Lower leg skin (tissue), 4 donors: Measurements from ENCODE around the gene MAD1L1. TPM values are rescaled to one million over a fixed set of nuclear protein-coding genes. Genes with fewer than 3 reads are reported as not detected.

Experiments used
- DNase-seq, 2 donors: peaks; one replicate each; pipeline ENCODE4 v3.0.0-alpha.2; 2019; ENCODE audit warnings: low spot score in 2 of 2
- H3K4me3 ChIP-seq: fragments of 200-600 bp; sonication (generic); 2 replicates; pipeline ENCODE4 v1.5.1; 2017; ENCODE audit warnings: mild to moderate bottlenecking, low read depth; ENCODE audit not compliant: poor library complexity, severe bottlenecking
- POLR2A ChIP-seq, 2 donors: fragments of 450-650 bp; IDR thresholded peaks; one replicate each; pipeline ENCODE4 v1.6.1; 2016 to 2017; ENCODE audit warnings: antibody characterized with exemption in 2 of 2, mild to moderate bottlenecking in 1 of 2, moderate library complexity in 1 of 2
- WGBS, 2 donors: methylation state at CpG; one replicate each; pipeline ENCODE4 v1.1.5; 2018; 5-methylcytosine and 5-hydroxymethylcytosine counted together
- intact Hi-C: fragments of 100-400 bp; cut with DNase I; formaldehyde crosslinking; loops from one replicate; pipeline ENCODE4 v1.15.0; 2023; ENCODE audit warnings: low total_unique reads
- microRNA-seq, 2 donors: library from miRNA; unstranded; fragments of <30 nt; microRNA quantifications; one replicate each; pipeline ENCODE4, GENCODE V29; 2016; ENCODE audit warnings: borderline replicate concordance in 2 of 2, borderline number of aligned reads in 1 of 2
- total RNA-seq, 4 donors: library from RNA; depleted of rRNA; stranded (reverse); fragments of >200 nt; gene quantifications; one replicate each; pipeline ENCODE4 v1.1.0, GENCODE V29; 2016
- TF ChIP-seq, protein P1 (sequence below), 3 donors: fragments of 450-650 bp; IDR thresholded peaks; one replicate each; pipeline ENCODE4 v1.5.1; 2016; ENCODE audit warnings: antibody characterized with exemption in 3 of 3, mild to moderate bottlenecking in 3 of 3, moderate library complexity in 2 of 3

The MAD1L1 gene
- total RNA-seq, 4 donors from 2014 or later, result 37.7 to 77.8 (median 59.4) TPM

DNA sequence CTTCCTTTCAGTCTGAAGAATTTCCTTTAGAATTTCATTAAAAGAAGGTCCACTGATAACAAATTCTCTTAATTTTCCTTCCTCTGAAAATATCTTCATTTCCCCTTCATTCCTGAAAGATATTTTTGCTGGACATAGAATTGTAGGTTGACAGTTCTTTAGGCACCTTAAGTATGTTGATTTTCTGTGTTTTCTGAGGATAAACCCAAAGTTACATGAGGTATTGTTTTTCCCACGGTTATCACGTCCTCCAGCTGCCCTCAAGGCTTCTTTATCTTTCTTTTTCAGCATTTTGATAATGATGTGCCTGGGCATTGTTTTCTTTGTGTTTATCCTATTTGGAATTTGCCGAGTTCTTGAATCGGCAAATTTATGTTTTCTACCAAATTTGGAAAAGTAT is 457.4 kb downstream of the MAD1L1 start:
- no peak overlapping the region for H3K4me3 ChIP-seq
- intact Hi-C loops, result no loop called here
- WGBS, 2 donors, result 72 to 78% methylated on average over 4 of the region's 4 CpGs
- DNase-seq, result no peak
- TF ChIP-seq, protein P1, sequence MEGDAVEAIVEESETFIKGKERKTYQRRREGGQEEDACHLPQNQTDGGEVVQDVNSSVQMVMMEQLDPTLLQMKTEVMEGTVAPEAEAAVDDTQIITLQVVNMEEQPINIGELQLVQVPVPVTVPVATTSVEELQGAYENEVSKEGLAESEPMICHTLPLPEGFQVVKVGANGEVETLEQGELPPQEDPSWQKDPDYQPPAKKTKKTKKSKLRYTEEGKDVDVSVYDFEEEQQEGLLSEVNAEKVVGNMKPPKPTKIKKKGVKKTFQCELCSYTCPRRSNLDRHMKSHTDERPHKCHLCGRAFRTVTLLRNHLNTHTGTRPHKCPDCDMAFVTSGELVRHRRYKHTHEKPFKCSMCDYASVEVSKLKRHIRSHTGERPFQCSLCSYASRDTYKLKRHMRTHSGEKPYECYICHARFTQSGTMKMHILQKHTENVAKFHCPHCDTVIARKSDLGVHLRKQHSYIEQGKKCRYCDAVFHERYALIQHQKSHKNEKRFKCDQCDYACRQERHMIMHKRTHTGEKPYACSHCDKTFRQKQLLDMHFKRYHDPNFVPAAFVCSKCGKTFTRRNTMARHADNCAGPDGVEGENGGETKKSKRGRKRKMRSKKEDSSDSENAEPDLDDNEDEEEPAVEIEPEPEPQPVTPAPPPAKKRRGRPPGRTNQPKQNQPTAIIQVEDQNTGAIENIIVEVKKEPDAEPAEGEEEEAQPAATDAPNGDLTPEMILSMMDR (IDR thresholded peaks at IDR 0.05), result no peak
- TF ChIP-seq POLR2A (IDR thresholded peaks at IDR 0.05), result no peak

DNA sequence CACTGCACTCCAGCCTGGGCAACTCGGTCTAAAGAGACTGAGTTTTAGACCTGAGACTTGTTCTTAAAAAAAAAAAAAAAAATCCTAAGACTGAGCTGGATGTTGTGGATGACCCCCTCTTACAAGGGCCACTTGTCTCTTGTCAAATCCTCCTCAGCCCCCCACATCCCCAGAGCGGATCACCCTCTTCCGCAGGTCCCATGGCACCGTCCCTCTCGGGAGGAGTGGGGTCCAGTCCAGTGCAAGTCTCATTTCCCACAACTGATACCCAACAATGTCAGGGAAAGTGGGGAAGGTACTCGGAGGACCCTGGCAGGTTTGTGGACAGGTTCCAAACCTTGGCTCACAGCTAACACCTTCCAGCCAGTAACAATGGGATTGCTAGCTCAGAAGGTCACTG is 462.4 kb downstream of the MAD1L1 start:
- 97% methylated on average over 6 of the region's 6 CpGs for WGBS, 2 donors
- TF ChIP-seq, protein P1 (IDR thresholded peaks at IDR 0.05), result no peak
- TF ChIP-seq POLR2A (IDR thresholded peaks at IDR 0.05), result no peak
- intact Hi-C loops, result no loop called here
- H3K4me3 ChIP-seq, result no peak overlapping the region
- peak in 1 of 2 donors; percentile 42 for DNase-seq

DNA sequence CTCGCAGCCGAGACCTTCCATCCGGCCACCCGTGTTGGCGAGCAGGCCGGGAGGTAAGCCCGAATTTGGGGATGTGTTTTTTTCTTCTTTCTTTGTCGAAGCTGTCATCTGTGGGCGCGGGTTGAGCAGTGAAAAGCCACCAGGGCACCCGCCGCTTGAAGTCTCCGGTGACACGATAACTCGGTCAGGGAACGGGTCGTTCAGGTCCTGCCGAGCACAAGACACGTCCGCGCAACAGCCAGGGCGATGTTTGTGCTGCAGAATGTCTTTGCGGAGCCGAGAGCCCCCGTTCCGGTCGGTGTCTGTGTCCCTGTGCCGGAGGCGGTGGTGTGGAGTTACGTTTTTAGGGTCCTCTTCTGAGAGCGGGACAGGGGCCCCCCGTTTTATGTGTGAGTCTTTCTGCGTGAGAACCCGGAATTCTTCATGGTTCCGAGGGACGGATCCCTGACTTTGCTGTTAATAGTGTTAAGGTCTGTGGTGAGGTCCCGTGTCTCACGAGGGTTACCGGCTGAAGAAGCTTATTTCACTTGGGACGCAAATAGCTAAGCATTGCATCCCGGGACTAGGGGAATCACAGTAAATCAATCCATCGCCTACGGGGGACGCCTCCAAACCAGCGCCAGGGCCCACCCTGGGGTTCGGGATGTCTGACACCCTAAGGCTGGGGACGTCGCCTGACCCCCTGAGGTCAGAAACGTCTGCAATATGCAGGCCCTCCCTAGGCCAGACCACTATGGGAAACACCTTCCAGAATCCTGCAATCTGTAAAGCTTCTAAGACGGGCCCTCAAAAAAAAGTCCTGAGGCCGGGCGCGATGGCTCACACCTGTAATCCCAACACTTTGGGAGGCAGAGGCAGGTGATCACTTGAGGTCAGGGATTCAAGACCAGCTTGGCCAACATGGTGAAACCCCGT is 463.2 kb downstream of the MAD1L1 start:
- 95% methylated on average over 54 of the region's 54 CpGs for WGBS, 2 donors
- TF ChIP-seq, protein P1 (IDR thresholded peaks at IDR 0.05), result no peak
- TF ChIP-seq POLR2A (IDR thresholded peaks at IDR 0.05), result no peak
- intact Hi-C loops, result no loop called here
- peak in 1 of 2 donors; percentile 65 for DNase-seq
- H3K4me3 ChIP-seq, result no peak overlapping the region

DNA sequence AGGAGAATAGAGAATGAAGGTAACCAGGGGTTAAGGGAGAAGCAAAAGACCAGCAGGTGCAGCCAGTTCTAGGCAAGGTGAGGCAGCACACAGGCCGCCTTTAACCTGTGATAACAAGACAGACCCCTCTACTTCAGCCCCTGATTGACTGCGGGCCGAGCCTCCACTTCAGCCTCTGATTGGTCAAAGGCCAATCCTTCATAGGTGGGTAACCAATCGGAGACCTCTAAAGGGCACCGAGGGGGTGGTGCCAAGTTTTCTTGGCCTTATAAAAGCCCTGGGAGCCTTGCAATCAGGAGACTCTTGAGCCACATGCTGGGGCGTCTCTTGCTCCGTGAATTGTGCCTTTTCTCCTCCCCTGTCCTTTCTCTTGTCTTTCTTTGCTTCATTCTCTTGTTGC is 463.9 kb downstream of the MAD1L1 start:
- 87 to 91% methylated on average over 7 of the region's 7 CpGs for WGBS, 2 donors
- H3K4me3 ChIP-seq, result no peak overlapping the region

DNA sequence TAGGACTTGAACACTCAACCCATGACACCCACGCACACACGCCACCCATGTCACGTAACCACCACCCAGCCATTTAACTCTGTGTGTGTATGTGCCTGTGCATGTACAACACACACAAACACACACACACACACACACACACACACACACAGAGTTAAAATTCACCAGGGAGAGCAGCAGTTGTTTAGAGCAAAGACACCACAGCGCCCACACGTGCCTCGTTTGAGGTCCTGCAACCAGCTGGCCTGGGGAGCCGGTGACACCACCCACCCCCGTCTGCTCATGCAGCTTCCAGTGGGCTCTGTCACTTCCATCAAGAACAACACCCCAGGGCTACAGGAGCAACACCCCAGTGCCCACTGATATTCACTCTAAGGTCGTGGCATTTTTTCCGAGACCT is 465.2 kb downstream of the MAD1L1 start:
- DNase-seq, result no peak
- 54 to 62% methylated on average over 10 of the region's 10 CpGs for WGBS, 2 donors
- TF ChIP-seq POLR2A (IDR thresholded peaks at IDR 0.05), result no peak
- TF ChIP-seq, protein P1 (IDR thresholded peaks at IDR 0.05), result no peak
- intact Hi-C loops, result no loop called here
- H3K4me3 ChIP-seq, result no peak overlapping the region

More for the DNA sequence above, 463.9 kb downstream of the MAD1L1 start:
- DNase-seq, result no peak
- no peak for TF ChIP-seq POLR2A (IDR thresholded peaks at IDR 0.05)
- TF ChIP-seq, protein P1 (IDR thresholded peaks at IDR 0.05), result no peak
- intact Hi-C loops, result no loop called here

Small RNA genes lying within 50 kb of the gene (microRNA-seq; reads per million reads assigned to microRNA genes)
- gene MIR4655 (0 reads per million in 2 donors), gene MIR6836 (0 reads per million in 2 donors)

Other genes starting within 250 kb of the MAD1L1 start
- gene MRM2, start 9.3 kb upstream of the MAD1L1 start, total RNA-seq, result 10 to 100 TPM; 17.6 to 26.1 (median 23.9) TPM
- 10 to 100 TPM; 33.2 to 43.1 (median 35.8) TPM for gene NUDT1, start 9.3 kb upstream of the MAD1L1 start, total RNA-seq
- 10 to 100 TPM; 13.3 to 35.7 (median 22.1) TPM for gene SNX8, start 81.5 kb upstream of the MAD1L1 start, total RNA-seq
- gene EIF3B, start 121.9 kb upstream of the MAD1L1 start, total RNA-seq, result 100 to 1,000 TPM; 121 to 165 (median 150) TPM
- 10 to 100 TPM; 23.7 to 34.3 (median 26.8) TPM for gene CHST12, start 170.7 kb upstream of the MAD1L1 start, total RNA-seq
- gene GRIFIN, start 243.5 kb upstream of the MAD1L1 start, total RNA-seq, result not detected